HG02678 (cell line): ENCODE data around the gene ZNF200.
"Not testable (repeated sequence)": the region's sequence is repeated elsewhere in the genome, so short reads cannot be mapped to it uniquely, and the experiment has no call there.

Experiments used
- ATAC-seq: cut with Tn5 transposase; IDR thresholded peaks from one replicate; pipeline ENCODE4 v1.9.1; 2021; ENCODE audit warnings: mild to moderate bottlenecking, moderate library complexity; ENCODE audit not compliant: unreplicated experiment

The ZNF200 gene

DNA sequence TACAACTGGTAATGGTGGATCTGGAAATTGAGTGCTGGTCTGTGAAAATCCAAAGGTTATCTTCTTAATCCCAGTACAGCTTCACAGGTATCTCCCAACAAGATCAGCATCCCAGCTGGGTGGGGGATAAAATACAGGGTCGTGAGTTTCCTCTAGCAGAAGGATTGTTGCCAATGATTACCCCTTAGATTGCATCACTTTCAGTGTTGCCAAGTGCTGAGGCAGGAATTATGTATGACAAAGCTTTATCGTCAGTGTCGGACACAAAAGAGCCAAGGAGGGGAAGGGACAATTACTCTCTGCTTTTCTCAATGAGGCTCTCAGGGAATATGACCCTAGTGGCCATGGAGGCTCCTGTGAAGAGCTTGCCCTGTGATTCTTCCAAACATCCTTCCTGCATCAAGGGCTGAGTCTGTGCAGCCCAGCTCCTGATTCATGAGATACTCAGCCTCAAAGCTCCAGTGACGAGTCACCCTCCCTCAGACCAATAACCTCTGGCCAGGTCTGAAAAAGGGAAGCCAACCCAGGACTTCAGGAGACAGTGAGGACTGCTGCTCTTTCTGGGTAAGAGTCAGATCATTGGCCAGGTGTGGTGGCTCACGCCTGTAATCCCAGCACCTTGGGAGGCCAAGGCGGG lies 31.9 kb downstream of the ZNF200 start:
- no peak for ATAC-seq

DNA sequence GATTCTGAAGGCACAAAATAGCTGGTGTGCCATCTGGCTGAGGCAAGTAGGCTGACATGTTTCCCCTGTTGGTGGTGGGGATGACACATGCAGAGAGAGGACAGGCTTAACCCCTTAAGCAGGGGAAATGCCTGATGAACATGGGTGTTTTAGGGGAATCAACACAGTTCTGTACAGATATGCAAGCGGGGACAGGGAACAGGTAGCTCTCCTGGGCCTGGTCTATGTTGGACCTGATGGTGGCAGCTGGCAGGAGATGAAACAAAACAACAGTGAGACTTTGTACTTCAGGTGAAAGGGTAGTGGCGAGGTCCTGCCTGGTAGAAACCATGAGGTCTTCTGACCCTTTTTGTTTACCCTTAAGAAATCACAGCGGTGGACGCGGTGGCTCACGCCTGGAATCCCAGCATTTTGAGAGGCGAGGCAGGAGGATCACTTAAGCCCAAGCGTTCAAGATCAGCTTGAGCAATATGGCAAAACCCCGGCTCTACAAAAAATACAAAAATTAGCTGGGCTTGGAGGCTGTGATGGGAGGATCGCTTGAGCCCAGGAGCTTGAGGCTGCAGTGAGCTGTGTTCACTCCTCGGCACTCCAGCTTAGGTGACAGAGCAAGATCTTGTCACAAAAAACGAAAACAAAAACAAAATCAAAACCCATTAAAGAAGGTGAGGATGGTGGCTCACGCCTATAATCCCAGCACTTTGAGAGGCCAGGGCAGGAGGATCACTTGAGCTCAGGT lies 36.5 kb downstream of the ZNF200 start:
- ATAC-seq: no peak

- not testable (repeated sequence) for ATAC-seq
Observed at GRCh38 chr16:3197694-3198333, 37.1 kb downstream of the ZNF200 start.

DNA sequence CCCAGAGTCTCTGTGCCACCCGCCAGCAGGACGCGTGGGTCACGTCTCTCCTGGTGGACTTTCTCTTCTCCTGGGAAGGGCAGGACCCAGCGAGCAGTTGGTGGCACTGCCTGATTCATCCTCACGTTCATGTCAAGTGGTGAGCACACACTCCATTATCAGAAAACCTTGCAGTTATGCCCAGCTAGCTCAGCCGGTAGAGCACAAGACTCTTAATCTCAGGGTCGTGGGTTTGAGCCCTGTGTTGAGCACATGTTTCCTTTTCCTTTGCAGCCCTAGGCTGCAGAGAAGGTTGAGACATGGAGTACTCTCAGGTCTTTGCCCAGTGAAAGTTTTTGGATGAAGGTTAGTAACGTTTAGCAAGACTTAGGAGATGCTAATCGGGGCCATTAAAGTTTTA lies 39.0 kb downstream of the ZNF200 start:
- ATAC-seq: no peak

GRCh38 chr16:3194792-3195191 lies 40.2 kb downstream of the ZNF200 start:
- ATAC-seq: no peak

DNA sequence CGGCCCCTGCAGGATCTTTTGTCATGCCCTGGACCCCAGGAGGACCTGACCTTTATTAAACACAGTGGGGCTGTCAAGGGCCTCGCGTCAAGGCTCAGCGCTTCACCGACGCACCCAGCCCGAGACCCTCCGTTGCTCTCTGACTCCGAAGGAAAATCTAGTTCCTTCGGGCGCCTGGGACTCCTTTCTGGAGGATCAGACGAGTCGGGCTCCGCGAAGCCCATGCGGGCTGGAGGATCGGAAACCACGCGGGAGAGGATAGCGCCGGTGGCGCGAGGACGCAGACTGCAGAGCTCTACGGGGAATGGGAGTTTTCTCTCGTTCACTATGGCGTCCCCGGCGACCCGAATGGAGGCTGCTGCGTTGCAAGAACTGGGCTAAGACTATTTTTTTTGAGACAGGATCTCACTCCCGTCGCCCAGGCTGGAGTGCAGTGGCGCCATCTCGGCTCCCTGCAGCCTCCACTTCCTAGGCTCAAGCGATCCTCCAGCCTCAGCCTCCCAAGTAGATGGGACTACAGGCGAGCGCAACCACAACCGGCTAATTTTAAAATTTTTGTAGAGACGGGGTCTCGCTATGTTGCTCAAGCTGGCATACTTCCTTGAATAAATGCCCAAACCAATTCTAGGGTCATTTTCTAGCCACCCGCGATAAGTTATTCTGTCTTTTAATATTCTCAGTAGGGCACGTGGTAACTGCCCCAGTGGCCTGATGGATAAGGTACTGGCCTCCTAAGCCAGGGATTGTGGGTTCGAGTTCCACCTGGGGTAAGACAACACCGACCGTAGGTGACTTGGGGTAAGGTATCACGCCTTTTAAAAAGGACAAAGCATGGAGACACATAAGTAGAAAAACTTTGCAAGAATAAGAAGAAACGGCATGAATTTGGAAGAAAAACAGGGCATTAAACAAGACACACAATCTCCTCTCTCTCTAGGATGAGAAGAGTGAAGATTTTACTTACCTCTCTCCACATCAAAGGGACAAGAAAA lies 41.4 kb downstream of the ZNF200 start:
- no peak for ATAC-seq

DNA sequence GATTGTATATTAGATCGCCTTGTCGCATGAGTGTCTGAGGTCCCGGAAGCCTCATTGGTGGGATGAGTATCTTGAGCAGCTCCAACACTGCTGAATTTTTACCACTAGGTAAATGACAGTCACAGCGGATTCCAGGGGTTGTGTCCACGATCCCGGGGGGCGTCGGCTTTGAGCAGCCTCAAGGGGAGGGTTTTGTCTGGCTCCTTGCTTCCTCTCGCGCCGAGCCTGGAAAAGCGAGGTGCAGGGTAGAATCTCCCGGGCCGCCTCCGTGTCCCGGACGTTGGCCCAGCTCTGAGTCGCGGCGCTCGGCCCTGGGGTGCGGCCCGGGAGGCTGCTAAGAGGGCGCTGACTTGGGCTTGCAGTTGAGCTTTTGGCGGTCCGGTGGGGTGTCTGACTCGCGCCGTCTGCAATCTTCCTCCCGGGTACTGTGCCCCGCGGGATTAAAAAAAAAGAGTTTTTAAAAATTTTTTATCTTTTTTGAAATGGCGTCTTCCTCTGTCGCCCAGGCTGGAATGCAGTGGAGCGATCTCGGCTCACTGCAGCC lies 42.4 kb downstream of the ZNF200 start:
- ATAC-seq: no peak

DNA sequence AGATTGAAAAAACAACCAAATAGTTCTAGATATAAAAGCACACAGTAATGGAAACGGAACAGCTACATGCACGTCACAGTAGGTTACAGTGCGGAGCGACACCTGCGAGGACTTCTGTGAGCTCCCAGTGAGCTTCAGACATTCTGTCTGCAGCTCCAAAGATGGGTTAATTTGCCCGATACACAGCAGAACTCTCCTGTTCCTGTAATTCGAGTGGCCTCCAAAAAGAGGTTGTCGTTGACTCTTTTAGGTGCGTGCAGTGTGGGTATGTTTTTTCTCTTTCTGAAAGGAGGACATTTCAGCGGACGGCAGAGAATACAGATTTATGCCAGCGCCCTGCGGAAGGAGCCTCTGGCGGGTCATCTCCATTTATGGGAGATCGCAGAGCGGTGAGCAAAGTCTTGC lies 44.0 kb downstream of the ZNF200 start:
- ATAC-seq: no peak

DNA sequence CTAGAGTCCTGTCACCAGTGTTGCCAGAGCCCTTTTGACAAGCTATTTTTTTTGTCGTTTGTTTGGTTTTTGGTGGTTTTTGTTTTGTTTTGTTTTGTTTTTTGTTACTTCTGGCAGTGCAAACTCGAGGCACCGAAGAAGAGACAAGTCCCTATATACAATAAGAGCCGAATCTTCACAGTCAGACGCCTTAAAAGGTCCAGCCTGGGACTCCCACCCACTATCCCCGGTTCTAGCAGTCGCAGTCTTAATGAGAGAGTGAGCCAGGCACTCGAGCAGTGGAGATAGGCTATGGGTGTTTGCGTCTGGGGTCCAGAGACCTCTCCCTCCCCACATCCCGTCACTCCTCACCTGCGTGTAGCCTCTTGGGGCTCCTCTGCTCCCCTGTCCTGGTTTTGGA lies 45.1 kb downstream of the ZNF200 start:
- ATAC-seq: no peak

- ATAC-seq: no peak
Observed at GRCh38 chr16:3188925-3189825, 45.8 kb downstream of the ZNF200 start.

GRCh38 chr16:3188675-3188924 lies 46.4 kb downstream of the ZNF200 start:
- ATAC-seq: no peak

- ATAC-seq: no peak
Observed at GRCh38 chr16:3187798-3188674, 46.9 kb downstream of the ZNF200 start, which contains the start of gene OR1F1. Gene OR1F1, plus strand, starts transcription at chr16:3188204.

DNA sequence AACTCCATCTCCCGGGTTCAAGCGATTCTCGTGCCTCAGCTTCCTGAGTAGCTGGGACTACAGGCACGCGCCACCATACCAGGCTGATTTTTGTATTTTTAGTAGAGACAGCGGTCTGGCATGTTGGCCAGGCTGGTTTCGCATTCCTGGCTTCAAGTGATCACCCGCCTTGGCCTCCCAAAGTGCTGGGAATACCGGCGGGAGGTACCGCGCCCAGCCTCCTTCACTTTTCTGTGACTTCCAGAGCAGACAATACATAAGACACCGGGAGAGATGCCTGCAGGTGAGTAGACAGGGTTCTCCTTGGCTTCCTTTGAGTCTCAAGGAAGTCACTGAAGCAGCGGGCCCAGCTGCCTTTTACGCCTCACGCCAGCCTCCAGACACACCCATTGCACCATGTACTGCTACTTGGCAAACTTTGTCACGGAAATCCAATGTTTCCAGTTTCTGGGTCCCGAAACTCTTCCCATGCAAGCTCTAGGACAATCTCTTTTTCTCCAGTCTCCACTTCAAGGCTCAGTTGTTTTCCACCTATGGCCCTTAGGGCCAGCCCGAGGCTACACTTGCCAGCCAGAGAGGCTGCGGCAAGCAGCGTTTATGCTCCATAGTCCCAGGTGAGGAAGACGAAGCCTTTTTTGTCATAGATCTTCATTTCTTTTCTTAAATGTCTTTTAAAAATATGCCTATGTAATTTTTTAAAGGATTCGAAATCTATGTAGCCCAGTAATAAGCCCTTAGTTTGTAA lies 47.8 kb downstream of the ZNF200 start:
- ATAC-seq: no peak

DNA sequence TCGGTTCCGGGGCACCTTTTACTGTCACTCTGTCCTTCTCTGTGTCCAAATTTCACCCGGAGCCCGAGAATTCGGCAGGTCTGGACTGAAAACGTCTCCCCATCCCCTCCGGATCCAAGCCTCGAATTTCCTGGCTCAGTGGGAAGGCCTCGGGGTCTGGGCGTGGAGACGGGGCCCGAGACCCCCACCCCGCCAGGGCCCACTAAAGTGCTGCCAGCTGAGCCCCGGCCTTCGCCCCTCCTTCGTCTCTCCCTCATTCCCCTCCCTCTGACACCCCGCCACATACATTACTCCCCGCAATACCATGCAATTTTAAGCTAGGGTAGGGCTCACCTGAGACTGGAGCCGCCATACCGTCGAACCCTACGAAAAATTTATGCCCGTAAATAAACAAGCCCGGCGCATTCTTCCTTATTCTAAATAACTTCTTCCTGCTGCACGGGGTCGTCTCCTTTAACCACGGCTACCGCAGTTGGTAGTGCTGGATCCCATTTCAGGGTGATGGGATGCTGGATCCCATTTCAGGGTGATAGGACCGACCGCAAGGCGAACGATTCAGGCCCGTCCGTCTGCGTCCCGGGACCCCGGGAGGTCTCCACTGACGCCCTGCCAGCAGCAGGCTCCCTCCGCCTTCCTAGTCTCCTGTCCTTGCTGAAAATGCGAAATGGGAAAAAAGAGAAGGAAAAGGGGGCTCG lies 51.4 kb downstream of the ZNF200 start:
- no peak for ATAC-seq

GRCh38 chr16:3182608-3183444 lies 52.1 kb downstream of the ZNF200 start:
- no peak for ATAC-seq

GRCh38 chr16:3182293-3182607 lies 52.7 kb downstream of the ZNF200 start:
- not testable (repeated sequence) for ATAC-seq

DNA sequence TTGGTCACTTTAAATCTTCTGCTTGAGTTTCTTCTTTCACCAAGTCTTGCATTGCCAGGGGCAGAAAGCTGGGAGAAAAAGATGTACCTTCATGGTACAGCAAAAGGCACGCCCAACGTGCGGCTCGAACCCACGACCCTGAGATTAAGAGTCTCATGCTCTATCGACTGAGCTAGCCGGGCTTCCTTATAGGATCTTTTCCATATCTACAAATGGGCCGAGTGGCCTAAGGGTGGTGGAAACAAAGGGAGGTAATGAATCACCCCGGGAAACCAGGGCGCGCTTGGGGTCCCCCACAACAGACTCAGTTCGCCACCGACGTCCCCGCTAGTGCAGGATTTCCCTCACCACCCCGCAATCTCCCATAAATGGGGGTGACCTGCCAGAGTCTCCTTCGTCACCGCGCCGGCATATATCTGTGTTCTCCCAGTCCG lies 54.5 kb downstream of the ZNF200 start:
- no peak for ATAC-seq
